Loucy (cell line): ENCODE results near the gene SMURF2.

Source experiments
- CTCF ChIP-seq: fragments of 200-600 bp; sonication (generic); conservative IDR thresholded peaks from 2 replicates; pipeline ENCODE4 v1.5.1; 2014; ENCODE audit warnings: mild to moderate bottlenecking, antibody characterized with exemption, low read length
- EZH2phosphoT487 ChIP-seq: fragments of 200-600 bp; IDR thresholded peaks from 2 replicates; pipeline ENCODE4 v1.6.1; 2018; ENCODE audit warnings: antibody characterized with exemption, mild to moderate bottlenecking, moderate library complexity, borderline replicate concordance

- TF ChIP-seq EZH2phosphoT487 = no peak
- no peak for TF ChIP-seq CTCF
These were observed 36.6 kb upstream of the SMURF2 start for GRCh38 chr17:64698725-64699124.
